ENCODE data around the gene CCDC88B. TPM values are rescaled to one million over a fixed set of nuclear protein-coding genes. Genes with fewer than 3 reads are reported as not detected.

Gene CCDC88B
- total and polyA plus RNA-seq, 10 of the 15 experiments (the other 5 are each of a cell fraction or from before 2014, with no cell fraction given), result 0.24 to 66.0 (median 19.2) TPM

DNA sequence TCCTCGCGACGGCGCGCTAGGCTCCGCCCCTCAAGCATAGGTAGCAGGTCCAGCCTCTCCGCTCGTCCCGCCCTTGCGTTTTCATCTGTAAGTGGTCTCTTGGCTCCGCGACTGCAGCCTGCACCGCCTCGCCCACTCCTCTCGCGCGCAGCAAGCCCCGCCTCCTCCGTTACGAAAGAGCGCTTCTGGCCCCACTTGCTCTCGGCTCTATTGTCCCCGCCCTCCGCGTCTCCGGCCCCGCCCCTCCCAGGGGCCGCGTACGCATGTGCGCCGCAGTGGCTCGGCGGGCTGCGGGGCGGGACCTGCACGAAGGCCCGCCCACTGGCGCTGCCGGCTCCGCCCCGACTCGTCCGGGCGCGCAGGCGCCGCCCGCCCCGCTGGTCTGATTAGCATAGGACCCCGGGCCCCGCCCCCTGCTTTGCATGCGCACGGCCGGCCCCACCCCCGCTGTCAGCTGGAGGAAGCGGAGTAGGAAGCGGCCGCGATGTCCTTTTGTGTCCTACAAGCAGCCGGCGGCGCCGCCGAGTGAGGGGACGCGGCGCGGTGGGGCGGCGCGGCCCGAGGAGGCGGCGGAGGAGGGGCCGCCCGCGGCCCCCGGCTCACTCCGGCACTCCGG lies 34.8 kb upstream of the CCDC88B start, which contains the start of gene ESRRA (continued):
- TF ChIP-seq, protein P1, sequence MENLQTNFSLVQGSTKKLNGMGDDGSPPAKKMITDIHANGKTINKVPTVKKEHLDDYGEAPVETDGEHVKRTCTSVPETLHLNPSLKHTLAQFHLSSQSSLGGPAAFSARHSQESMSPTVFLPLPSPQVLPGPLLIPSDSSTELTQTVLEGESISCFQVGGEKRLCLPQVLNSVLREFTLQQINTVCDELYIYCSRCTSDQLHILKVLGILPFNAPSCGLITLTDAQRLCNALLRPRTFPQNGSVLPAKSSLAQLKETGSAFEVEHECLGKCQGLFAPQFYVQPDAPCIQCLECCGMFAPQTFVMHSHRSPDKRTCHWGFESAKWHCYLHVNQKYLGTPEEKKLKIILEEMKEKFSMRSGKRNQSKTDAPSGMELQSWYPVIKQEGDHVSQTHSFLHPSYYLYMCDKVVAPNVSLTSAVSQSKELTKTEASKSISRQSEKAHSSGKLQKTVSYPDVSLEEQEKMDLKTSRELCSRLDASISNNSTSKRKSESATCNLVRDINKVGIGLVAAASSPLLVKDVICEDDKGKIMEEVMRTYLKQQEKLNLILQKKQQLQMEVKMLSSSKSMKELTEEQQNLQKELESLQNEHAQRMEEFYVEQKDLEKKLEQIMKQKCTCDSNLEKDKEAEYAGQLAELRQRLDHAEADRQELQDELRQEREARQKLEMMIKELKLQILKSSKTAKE (IDR thresholded peaks at IDR 0.05; ENCODE audit: low read depth, poor library complexity, severe bottlenecking), result no peak
- TF ChIP-seq, protein P2, sequence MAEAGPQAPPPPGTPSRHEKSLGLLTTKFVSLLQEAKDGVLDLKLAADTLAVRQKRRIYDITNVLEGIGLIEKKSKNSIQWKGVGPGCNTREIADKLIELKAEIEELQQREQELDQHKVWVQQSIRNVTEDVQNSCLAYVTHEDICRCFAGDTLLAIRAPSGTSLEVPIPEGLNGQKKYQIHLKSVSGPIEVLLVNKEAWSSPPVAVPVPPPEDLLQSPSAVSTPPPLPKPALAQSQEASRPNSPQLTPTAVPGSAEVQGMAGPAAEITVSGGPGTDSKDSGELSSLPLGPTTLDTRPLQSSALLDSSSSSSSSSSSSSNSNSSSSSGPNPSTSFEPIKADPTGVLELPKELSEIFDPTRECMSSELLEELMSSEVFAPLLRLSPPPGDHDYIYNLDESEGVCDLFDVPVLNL (IDR thresholded peaks at IDR 0.05; ENCODE audit: low read depth, low read length), result peak; percentile 44; the same call in 1 of the 2 replicates
- no peak for TF ChIP-seq TBL1XR1 (IDR thresholded peaks at IDR 0.05; ENCODE audit: low read depth, low read length)
- TF ChIP-seq, protein P3, sequence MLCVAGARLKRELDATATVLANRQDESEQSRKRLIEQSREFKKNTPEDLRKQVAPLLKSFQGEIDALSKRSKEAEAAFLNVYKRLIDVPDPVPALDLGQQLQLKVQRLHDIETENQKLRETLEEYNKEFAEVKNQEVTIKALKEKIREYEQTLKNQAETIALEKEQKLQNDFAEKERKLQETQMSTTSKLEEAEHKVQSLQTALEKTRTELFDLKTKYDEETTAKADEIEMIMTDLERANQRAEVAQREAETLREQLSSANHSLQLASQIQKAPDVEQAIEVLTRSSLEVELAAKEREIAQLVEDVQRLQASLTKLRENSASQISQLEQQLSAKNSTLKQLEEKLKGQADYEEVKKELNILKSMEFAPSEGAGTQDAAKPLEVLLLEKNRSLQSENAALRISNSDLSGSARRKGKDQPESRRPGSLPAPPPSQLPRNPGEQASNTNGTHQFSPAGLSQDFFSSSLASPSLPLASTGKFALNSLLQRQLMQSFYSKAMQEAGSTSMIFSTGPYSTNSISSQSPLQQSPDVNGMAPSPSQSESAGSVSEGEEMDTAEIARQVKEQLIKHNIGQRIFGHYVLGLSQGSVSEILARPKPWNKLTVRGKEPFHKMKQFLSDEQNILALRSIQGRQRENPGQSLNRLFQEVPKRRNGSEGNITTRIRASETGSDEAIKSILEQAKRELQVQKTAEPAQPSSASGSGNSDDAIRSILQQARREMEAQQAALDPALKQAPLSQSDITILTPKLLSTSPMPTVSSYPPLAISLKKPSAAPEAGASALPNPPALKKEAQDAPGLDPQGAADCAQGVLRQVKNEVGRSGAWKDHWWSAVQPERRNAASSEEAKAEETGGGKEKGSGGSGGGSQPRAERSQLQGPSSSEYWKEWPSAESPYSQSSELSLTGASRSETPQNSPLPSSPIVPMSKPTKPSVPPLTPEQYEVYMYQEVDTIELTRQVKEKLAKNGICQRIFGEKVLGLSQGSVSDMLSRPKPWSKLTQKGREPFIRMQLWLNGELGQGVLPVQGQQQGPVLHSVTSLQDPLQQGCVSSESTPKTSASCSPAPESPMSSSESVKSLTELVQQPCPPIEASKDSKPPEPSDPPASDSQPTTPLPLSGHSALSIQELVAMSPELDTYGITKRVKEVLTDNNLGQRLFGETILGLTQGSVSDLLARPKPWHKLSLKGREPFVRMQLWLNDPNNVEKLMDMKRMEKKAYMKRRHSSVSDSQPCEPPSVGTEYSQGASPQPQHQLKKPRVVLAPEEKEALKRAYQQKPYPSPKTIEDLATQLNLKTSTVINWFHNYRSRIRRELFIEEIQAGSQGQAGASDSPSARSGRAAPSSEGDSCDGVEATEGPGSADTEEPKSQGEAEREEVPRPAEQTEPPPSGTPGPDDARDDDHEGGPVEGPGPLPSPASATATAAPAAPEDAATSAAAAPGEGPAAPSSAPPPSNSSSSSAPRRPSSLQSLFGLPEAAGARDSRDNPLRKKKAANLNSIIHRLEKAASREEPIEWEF (IDR thresholded peaks at IDR 0.05; ENCODE audit: insufficient replicate concordance, low read depth, low read length), result no peak
- TF ChIP-seq BACH1 (IDR thresholded peaks at IDR 0.05; ENCODE audit: borderline replicate concordance), result peak; percentile 19; the same call in 1 of the 2 replicates
- TF ChIP-seq ZNF217 (IDR thresholded peaks at IDR 0.05), result no peak
- TF ChIP-seq ZSCAN29 (IDR thresholded peaks at IDR 0.05), result no peak
- no peak for TF ChIP-seq GABPA (IDR thresholded peaks at IDR 0.05; ENCODE audit: low read depth)
- no peak for TF ChIP-seq EZH2 (IDR thresholded peaks at IDR 0.05; ENCODE audit: borderline replicate concordance, control insufficient read depth, low read depth, low read length)
- TF ChIP-seq RAD21 (IDR thresholded peaks at IDR 0.05; ENCODE audit: insufficient read depth, low read depth, low read length), result no peak
- no peak for TF ChIP-seq ATF7 (IDR thresholded peaks at IDR 0.05; ENCODE audit: low read depth)
- no peak for TF ChIP-seq PAX5 (IDR thresholded peaks at IDR 0.05; ENCODE audit: borderline replicate concordance, low read depth, low read length)
- peak; percentile 9; the same call in 1 of the 2 replicates for TF ChIP-seq NR2C1 (IDR thresholded peaks at IDR 0.05)
- TF ChIP-seq, protein P4, sequence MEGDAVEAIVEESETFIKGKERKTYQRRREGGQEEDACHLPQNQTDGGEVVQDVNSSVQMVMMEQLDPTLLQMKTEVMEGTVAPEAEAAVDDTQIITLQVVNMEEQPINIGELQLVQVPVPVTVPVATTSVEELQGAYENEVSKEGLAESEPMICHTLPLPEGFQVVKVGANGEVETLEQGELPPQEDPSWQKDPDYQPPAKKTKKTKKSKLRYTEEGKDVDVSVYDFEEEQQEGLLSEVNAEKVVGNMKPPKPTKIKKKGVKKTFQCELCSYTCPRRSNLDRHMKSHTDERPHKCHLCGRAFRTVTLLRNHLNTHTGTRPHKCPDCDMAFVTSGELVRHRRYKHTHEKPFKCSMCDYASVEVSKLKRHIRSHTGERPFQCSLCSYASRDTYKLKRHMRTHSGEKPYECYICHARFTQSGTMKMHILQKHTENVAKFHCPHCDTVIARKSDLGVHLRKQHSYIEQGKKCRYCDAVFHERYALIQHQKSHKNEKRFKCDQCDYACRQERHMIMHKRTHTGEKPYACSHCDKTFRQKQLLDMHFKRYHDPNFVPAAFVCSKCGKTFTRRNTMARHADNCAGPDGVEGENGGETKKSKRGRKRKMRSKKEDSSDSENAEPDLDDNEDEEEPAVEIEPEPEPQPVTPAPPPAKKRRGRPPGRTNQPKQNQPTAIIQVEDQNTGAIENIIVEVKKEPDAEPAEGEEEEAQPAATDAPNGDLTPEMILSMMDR (IDR thresholded peaks at IDR 0.05 in 2 of 3, conservative IDR thresholded peaks at IDR 0.05 in 1 of 3; ENCODE audit: control insufficient read depth in 2 of 3, extremely low read depth in 1 of 3, insufficient read depth in 1 of 3, low read depth in 3 of 3, low read length in 3 of 3), result no peak
- TF ChIP-seq, protein P5, sequence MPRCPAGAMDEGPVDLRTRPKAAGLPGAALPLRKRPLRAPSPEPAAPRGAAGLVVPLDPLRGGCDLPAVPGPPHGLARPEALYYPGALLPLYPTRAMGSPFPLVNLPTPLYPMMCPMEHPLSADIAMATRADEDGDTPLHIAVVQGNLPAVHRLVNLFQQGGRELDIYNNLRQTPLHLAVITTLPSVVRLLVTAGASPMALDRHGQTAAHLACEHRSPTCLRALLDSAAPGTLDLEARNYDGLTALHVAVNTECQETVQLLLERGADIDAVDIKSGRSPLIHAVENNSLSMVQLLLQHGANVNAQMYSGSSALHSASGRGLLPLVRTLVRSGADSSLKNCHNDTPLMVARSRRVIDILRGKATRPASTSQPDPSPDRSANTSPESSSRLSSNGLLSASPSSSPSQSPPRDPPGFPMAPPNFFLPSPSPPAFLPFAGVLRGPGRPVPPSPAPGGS (IDR thresholded peaks at IDR 0.05; ENCODE audit: borderline replicate concordance, insufficient read depth, low read depth, low read length, poor library complexity, severe bottlenecking), result no peak
- TF ChIP-seq SUZ12 (IDR thresholded peaks at IDR 0.05; ENCODE audit: unreplicated experiment), result no peak
- 0 out of 2 replicates have a peak, but pooled peaks have one; percentile 28 for TF ChIP-seq YY1 (IDR thresholded peaks at IDR 0.05; ENCODE audit: low read depth, low read length)
- no peak for TF ChIP-seq SMARCA5 (IDR thresholded peaks at IDR 0.05)
